Measurements from ENCODE around the gene NDUFA6. TPM values are rescaled to one million over a fixed set of nuclear protein-coding genes. Genes with fewer than 3 reads are reported as not detected.
"Not testable (repeated sequence)": the region's sequence is repeated elsewhere in the genome, so short reads cannot be mapped to it uniquely, and the experiment has no call there.

NDUFA6 gene
- polyA plus RNA-seq, 3 donors = 102 to 118 (median 103) TPM

GRCh38 chr22:42127606-42128005 is 37.0 kb upstream of the NDUFA6 start:
- DNase-seq = no peak

DNA sequence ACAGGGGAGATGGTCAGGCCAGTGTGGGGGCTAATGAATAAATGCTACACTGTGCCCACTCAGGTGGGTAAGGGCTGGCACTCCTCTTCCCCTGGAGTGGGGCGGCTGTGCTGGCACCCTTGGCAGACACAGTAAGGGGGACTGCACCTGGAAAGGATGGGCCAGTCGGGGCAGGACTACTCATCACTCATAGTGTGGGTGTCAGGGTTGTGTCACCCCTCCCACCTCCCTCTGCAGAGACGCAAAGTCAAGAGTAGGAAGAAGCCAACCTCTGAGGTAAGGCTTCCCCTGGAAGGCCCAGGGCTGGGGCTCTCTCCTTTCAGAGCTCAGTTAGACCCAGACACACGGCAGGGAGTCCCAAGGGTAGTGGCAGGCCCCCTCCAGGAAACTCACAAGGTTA is 33.0 kb upstream of the NDUFA6 start:
- DNase-seq = not testable (repeated sequence)

DNA sequence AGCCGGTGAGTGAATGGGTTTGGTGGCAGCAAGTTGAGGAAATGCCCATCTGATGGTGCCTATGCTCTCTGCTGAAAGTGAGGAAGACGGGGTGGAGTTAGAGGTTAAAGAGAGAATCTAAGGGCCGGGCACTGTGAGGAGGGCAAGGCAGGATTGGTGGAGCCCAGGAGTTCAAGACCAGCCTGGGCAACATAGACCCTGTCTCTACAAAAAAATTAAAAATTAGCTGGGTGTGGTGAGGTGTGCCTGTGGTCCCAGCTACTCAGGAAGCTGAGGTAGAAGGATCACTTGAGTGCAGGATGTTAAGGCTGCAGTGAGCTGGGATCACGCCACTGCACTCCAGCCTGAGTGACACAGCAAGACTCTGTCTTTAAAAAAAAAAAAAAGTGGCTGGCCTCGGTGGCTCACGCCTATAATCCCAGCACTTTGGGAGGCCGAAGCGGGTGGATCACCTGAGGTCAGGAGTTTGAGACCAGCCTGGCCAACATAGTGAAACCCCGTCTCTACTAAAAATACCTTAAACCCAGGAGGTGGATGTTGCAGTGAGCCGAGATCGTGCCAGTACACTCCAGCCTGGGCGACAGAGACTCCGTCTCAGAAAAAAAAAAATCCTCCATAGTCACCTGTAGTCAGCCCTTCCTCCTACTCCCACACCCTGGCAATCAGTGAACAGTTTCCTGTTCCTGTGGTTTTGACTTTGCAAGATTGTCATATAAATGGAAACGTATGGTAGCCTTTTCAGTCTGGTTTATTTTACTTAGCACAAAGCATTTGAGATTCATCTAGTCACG is 29.9 kb upstream of the NDUFA6 start:
- DNase-seq = not testable (repeated sequence)

GRCh38 chr22:42116848-42117424 is 26.4 kb upstream of the NDUFA6 start:
- DNase-seq = no peak

- DNase-seq = not testable (repeated sequence)
Measured at GRCh38 chr22:42115420-42115830, 24.9 kb upstream of the NDUFA6 start.

- no peak for DNase-seq
Measured at GRCh38 chr22:42114721-42115120, 24.1 kb upstream of the NDUFA6 start.

- DNase-seq = not testable (repeated sequence)
Measured at GRCh38 chr22:42112793-42113192, 22.2 kb upstream of the NDUFA6 start.

DNA sequence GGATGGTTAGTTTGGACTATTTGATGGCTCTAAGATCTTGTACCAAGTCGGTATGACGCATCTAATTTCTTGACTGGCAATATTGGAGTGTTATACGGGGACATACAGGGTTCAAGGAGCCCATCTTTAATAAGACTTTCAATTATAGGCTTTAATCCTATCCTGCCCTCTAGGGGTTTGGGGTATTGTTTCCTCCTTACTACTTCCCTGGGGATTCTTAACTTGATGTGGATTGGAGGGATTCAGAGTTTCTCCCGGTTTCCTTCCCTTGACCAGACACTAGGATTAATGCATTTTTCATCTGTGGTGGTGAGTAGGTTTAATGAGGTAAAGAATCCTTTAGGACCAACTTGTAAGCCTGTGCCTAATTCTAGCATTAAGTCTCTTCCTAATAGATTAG is 21.2 kb upstream of the NDUFA6 start:
- DNase-seq = no peak

DNA sequence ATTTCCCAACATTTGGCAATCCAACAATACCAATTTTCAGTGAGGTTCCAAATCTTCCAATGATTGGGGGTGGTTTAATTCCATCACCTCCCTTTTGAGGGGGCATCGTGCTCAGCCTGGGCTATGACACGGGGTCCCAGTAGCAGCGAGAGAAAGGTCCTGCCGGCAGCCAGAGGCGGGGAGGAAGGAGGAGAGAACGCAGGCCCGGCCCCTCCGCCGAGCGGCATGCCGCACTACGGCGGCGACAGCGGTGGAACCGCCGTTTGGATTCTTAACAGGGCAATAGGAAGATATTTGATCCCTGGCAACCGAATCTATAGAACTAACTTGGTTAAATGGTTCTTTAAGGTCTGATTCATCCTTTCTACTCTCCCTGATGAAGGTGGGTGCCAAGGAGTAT is 18.3 kb upstream of the NDUFA6 start:
- no peak for DNase-seq

DNA sequence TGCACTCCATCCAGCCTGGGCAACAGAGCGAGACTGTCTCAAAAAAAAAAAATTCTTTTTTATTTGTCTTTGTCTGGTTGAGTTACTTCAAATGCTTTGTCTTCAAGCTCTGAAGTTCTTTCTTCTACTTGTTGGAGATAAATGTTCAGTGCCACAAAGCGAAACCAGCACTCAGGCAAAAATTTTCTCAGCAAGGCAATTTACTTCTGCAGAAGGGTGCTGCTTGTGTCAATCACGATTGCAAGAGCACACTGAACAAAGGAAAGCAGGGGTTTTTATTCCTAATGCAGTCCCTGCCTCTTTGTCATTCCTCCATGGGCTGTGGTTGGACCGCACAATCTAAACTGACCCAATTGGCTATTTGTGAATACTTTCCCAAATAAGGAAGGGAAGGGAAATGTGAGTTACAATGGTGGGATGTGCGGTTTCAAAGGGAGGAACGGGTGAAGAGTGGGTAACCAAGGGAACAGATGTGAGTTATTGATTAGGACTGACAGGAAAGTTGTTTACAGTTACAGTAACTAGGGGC is 13.8 kb upstream of the NDUFA6 start:
- DNase-seq = not testable (repeated sequence)

DNA sequence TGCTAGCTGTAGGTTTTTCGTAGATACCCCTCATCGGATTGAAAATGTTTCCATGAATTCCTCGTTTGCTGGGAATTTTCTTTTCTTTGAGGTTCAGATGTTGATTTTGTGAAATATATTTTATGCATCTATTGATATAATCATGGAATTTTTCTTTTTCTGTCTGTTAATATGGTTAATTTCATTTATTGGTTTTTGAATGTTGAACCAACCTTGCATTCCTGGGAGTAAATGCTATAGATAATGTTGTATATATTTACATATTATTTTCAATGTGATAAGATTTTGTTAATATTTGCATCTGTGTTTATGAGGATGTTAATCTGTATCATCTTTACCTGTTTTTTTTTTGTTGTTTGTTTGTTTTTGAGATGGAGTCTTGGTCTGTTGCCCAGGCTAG is 10.6 kb upstream of the NDUFA6 start:
- no peak for DNase-seq

GRCh38 chr22:42091455-42091782 is 847 bp upstream of the NDUFA6 start:
- no peak for DNase-seq

DNA sequence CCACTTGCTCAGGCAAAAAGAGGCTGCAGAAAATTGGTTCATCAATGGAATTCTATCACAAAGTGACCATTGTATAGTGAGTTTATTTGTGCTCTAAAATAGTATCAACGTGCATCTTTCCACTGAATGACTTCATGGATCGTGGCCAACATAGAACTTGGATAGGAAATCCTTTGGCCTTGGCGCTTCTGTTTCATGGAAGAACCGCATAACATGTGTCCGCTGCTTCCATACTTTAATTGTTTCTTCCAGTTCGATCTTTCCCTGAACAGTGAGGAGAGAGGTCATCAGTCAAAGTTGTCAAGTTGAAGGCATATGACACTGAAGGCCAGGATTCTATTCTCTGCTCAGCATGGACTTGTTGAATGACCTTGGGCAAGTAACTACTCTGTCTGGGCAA is 4.5 kb downstream of the NDUFA6 start:
- no peak for DNase-seq

GRCh38 chr22:42084874-42085273 is 5.7 kb downstream of the NDUFA6 start:
- no peak for DNase-seq

GRCh38 chr22:42083119-42083518 is 7.5 kb downstream of the NDUFA6 start:
- DNase-seq = no peak

GRCh38 chr22:42080287-42080686 is 10.3 kb downstream of the NDUFA6 start:
- peak; percentile 42 for DNase-seq

GRCh38 chr22:42079319-42080251 is 11.0 kb downstream of the NDUFA6 start, which contains the start of gene SMDT1:
Gene SMDT1 (plus strand): TSS chr22:42079700. CDS start chr22:42079769, 69 bp downstream.
- DNase-seq = peak; percentile 99

- peak; percentile 40 for DNase-seq
Measured at GRCh38 chr22:42078469-42079318, 11.9 kb downstream of the NDUFA6 start.

GRCh38 chr22:42077486-42078125 is 13.0 kb downstream of the NDUFA6 start:
- DNase-seq = no peak

DNA sequence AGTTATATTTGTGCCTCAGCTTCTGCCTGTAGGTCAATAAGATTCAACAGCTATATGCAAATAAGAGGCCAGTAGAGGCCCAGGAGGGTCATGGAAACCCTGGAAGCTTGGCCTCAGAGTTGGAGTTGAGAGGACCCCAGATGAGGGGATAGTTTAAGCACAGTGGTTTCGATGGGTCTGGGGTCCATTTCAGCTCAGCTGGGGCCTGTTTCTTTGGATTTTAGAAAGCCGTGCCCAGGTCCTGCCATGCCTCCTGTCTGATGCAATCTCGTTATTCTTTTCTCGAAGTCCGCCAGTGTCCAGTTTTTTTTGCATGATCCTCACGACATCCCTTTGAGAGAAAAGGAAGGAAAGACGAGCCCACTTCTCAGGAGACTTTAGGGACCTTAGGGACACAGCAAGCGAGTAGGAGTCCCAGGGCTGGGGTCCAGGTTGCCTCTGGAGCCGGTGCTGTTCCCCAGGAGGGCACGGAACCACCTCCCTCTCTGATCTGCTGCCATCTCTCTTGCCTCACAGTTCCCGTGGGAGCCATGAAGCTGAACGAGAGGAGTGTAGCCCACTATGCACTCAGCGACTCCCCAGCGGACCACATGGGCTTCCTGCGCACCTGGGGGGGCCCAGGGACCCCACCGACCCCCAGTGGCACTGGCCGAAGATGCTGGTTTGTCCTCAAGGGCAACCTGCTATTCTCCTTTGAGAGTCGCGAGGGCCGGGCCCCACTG is 13.6 kb downstream of the NDUFA6 start:
- DNase-seq = no peak
